Liver (tissue), 9 donors: Measurements from ENCODE around the gene SYNM. TPM values are rescaled to one million over a fixed set of nuclear protein-coding genes. Genes with fewer than 3 reads are reported as not detected.

ENCODE experiments used
- DNase-seq: peaks from one replicate; pipeline ENCODE4 v3.0.0-alpha.2; 2017; ENCODE audit warnings: low spot score
- H3K27ac ChIP-seq, 2 donors: one replicate each; pipeline ENCODE4 v1.7.0; 2013; ENCODE audit warnings: inconsistent platforms in 2 of 2, low read length in 2 of 2, control low read depth in 1 of 2, low read depth in 1 of 2, mild to moderate bottlenecking in 1 of 2
- H3K27me3 ChIP-seq, 4 donors: one replicate each; pipeline versions ENCODE4 v1.6.1 to v1.7.0; 2013; ENCODE audit warnings: low read length in 3 of 4, inconsistent platforms in 1 of 4, mild to moderate bottlenecking in 1 of 4, moderate library complexity in 1 of 4; ENCODE audit not compliant: control insufficient read depth in 4 of 4, insufficient read depth in 4 of 4
- H3K36me3 ChIP-seq, 4 donors: one replicate each; pipeline versions ENCODE4 v1.6.1 to v1.7.0; 2013; ENCODE audit warnings: low read length in 3 of 4, mild to moderate bottlenecking in 3 of 4, low read depth in 1 of 4, moderate library complexity in 1 of 4; ENCODE audit not compliant: control insufficient read depth in 4 of 4, insufficient read depth in 3 of 4
- H3K4me1 ChIP-seq, 4 donors: one replicate each; pipeline versions ENCODE4 v1.6.1 to v1.7.0; 2013; ENCODE audit warnings: low read length in 3 of 4, mild to moderate bottlenecking in 3 of 4, moderate library complexity in 1 of 4; ENCODE audit not compliant: control insufficient read depth in 4 of 4, insufficient read depth in 4 of 4
- H3K4me3 ChIP-seq, 3 donors: one replicate each; pipeline versions ENCODE4 v1.6.1 to v1.7.0; 2013; ENCODE audit warnings: low read length in 3 of 3, control low read depth in 1 of 3, low read depth in 1 of 3, mild to moderate bottlenecking in 1 of 3
- H3K9ac ChIP-seq, 2 donors: one replicate each; pipeline ENCODE4 v1.7.0; 2013; ENCODE audit warnings: low read length in 2 of 2, mild to moderate bottlenecking in 2 of 2, moderate library complexity in 2 of 2, control low read depth in 1 of 2, low read depth in 1 of 2
- H3K9me3 ChIP-seq, 4 donors: one replicate each; pipeline versions ENCODE4 v1.6.1 to v1.7.0; 2013; ENCODE audit warnings: low read length in 3 of 4; ENCODE audit not compliant: control insufficient read depth in 4 of 4
- EGR1 ChIP-seq, 2 donors: IDR thresholded peaks; 2 replicates each; pipeline ENCODE4 v1.6.1; 2016 to 2018; ENCODE audit warnings: antibody characterized with exemption in 2 of 2, low read depth in 2 of 2
- FOXA1 ChIP-seq: IDR thresholded peaks from 2 replicates; pipeline ENCODE4 v1.6.1; 2016; ENCODE audit warnings: antibody characterized with exemption
- FOXA2 ChIP-seq: IDR thresholded peaks from 2 replicates; pipeline ENCODE4 v1.6.1; 2016; ENCODE audit warnings: antibody characterized with exemption
- GABPA ChIP-seq, 2 donors: IDR thresholded peaks in 1 of 2; conservative IDR thresholded peaks in 1 of 2; 2 replicates each; pipeline ENCODE4 v1.6.1; 2016; ENCODE audit warnings: antibody characterized with exemption in 2 of 2, mild to moderate bottlenecking in 1 of 2, moderate library complexity in 1 of 2
- HNF4A ChIP-seq, 2 donors: conservative IDR thresholded peaks; 2 replicates each; pipeline ENCODE4 v1.6.1; 2016; ENCODE audit warnings: antibody characterized with exemption in 2 of 2, mild to moderate bottlenecking in 2 of 2
- HNF4G ChIP-seq: IDR thresholded peaks from 2 replicates; pipeline ENCODE4 v1.6.1; 2016; ENCODE audit warnings: antibody characterized with exemption
- JUND ChIP-seq, 2 donors: IDR thresholded peaks; 2 replicates each; pipeline ENCODE4 v1.6.1; 2016; ENCODE audit warnings: antibody characterized with exemption in 2 of 2
- NR2F2 ChIP-seq: IDR thresholded peaks from 2 replicates; pipeline ENCODE4 v1.6.1; 2016; ENCODE audit warnings: antibody characterized with exemption
- RAD21 ChIP-seq, 2 donors: IDR thresholded peaks; 2 replicates each; pipeline ENCODE4 v1.6.1; 2016; ENCODE audit warnings: antibody characterized with exemption in 2 of 2, mild to moderate bottlenecking in 2 of 2
- RXRA ChIP-seq, 2 donors: IDR thresholded peaks; 2 replicates each; pipeline ENCODE4 v1.6.1; 2017 to 2018; ENCODE audit warnings: antibody characterized with exemption in 2 of 2, mild to moderate bottlenecking in 1 of 2
- SP1 ChIP-seq: IDR thresholded peaks from 2 replicates; pipeline ENCODE4 v1.6.1; 2018; ENCODE audit warnings: antibody characterized with exemption, mild to moderate bottlenecking
- TAF1 ChIP-seq: conservative IDR thresholded peaks from 2 replicates; pipeline ENCODE4 v1.6.1; 2016; ENCODE audit warnings: antibody characterized with exemption, mild to moderate bottlenecking
- YY1 ChIP-seq: IDR thresholded peaks from 2 replicates; pipeline ENCODE4 v1.6.1; 2016; ENCODE audit warnings: antibody characterized with exemption, mild to moderate bottlenecking
- WGBS: extraction: QIAGEN DNeasy Blood & Tissue Kit; methylation state at CpG from one replicate; pipeline ENCODE4 v1.1.7; 2013; 5-methylcytosine and 5-hydroxymethylcytosine counted together
- polyA plus RNA-seq, 2 donors: library from polyadenylated mRNA; stranded (reverse) in 1 of 2; unstranded in 1 of 2; fragments of 200-250 nt in 1 of 2; fragments of >200 nt in 1 of 2; fragmentation: Nextera tagmentation in 1 of 2; extraction: Ambion mirVana in 1 of 2; gene quantifications; one replicate each; pipeline versions ENCODE4 v1.2.1 to v1.2.3, GENCODE V29; 2013 to 2015
- total RNA-seq, 2 donors: library from RNA; depleted of rRNA; stranded (reverse); fragments of >200 nt; gene quantifications; one replicate each; pipeline ENCODE4 v1.2.3, GENCODE V29; 2014
- TF ChIP-seq, protein P1 (sequence below): IDR thresholded peaks from 2 replicates; pipeline ENCODE4 v1.6.1; 2016; ENCODE audit warnings: antibody characterized with exemption, mild to moderate bottlenecking
- TF ChIP-seq, protein P2 (sequence below): IDR thresholded peaks from 2 replicates; pipeline ENCODE4 v1.6.1; 2016; ENCODE audit warnings: antibody characterized with exemption
- TF ChIP-seq, protein P3 (sequence below): fragments of 150-350 bp; IDR thresholded peaks from 2 replicates; pipeline ENCODE4 v1.5.1; 2017; ENCODE audit warnings: improper control_type of control experiment, low read depth, low read length; ENCODE audit not compliant: missing input control
- TF ChIP-seq, protein P4 (sequence below): IDR thresholded peaks from 2 replicates; pipeline ENCODE4 v1.6.1; 2016; ENCODE audit warnings: antibody characterized with exemption
- TF ChIP-seq, protein P5 (sequence below): IDR thresholded peaks from 2 replicates; pipeline ENCODE4 v1.6.1; 2016; ENCODE audit warnings: antibody characterized with exemption
- donor health status: healthy.
- donor health status: healthy.
- donor health status: healthy.
- donor health status: healthy.
- donor health status: healthy.

SYNM gene
- total and polyA plus RNA-seq, 4 donors: 0.39 to 6.4 (median 1.2) TPM

DNA sequence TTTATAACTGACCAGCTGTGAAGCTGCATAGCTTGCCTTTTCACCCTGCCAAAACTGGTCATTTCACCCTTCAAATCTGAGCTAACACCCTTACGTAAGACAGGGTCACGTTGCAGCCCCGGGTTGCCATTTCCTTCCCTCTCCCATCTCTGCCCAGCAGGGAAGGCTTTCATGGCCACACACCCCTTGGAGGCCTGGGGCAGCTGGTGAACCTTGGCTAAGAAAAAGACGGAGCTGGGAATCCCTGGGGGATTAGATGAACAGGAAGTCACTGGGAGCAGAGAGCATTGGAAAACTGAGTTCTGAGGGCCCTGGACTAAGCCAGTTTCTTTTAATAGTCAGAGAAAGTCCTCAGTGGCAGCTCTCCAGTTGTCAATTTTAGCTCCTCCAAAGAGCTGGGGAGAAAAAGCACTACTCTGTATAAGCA lies 76.7 kb downstream of the SYNM start:
- Histone ChIP-seq H3K27me3 (no peaks in the 10 kb centered on the region), H3K27ac (no peak overlapping the region), H3K36me3 (peaks cover 0 to 3% (median 0%) of the 10 kb centered on the region in 4 donors), H3K4me1 (no peaks in the 10 kb centered on the region), H3K4me3 (no peak overlapping the region), H3K9me3 (no peaks in the 10 kb centered on the region), H3K9ac (no peak overlapping the region)
- DNase-seq: no peak
- 57% methylated on average over 4 of the region's 4 CpGs for WGBS
- TF ChIP-seq TAF1: no peak
- no peak for TF ChIP-seq RXRA (IDR thresholded peaks at IDR 0.05)
- TF ChIP-seq, protein P1, sequence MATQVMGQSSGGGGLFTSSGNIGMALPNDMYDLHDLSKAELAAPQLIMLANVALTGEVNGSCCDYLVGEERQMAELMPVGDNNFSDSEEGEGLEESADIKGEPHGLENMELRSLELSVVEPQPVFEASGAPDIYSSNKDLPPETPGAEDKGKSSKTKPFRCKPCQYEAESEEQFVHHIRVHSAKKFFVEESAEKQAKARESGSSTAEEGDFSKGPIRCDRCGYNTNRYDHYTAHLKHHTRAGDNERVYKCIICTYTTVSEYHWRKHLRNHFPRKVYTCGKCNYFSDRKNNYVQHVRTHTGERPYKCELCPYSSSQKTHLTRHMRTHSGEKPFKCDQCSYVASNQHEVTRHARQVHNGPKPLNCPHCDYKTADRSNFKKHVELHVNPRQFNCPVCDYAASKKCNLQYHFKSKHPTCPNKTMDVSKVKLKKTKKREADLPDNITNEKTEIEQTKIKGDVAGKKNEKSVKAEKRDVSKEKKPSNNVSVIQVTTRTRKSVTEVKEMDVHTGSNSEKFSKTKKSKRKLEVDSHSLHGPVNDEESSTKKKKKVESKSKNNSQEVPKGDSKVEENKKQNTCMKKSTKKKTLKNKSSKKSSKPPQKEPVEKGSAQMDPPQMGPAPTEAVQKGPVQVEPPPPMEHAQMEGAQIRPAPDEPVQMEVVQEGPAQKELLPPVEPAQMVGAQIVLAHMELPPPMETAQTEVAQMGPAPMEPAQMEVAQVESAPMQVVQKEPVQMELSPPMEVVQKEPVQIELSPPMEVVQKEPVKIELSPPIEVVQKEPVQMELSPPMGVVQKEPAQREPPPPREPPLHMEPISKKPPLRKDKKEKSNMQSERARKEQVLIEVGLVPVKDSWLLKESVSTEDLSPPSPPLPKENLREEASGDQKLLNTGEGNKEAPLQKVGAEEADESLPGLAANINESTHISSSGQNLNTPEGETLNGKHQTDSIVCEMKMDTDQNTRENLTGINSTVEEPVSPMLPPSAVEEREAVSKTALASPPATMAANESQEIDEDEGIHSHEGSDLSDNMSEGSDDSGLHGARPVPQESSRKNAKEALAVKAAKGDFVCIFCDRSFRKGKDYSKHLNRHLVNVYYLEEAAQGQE: no peak
- no peak for TF ChIP-seq NR2F2
- TF ChIP-seq, protein P2, sequence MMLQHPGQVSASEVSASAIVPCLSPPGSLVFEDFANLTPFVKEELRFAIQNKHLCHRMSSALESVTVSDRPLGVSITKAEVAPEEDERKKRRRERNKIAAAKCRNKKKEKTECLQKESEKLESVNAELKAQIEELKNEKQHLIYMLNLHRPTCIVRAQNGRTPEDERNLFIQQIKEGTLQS: no peak
- TF ChIP-seq FOXA1: no peak
- no peak for TF ChIP-seq HNF4A (conservative IDR thresholded peaks at IDR 0.05)
- no peak for TF ChIP-seq JUND (IDR thresholded peaks at IDR 0.05)
- TF ChIP-seq, protein P3, sequence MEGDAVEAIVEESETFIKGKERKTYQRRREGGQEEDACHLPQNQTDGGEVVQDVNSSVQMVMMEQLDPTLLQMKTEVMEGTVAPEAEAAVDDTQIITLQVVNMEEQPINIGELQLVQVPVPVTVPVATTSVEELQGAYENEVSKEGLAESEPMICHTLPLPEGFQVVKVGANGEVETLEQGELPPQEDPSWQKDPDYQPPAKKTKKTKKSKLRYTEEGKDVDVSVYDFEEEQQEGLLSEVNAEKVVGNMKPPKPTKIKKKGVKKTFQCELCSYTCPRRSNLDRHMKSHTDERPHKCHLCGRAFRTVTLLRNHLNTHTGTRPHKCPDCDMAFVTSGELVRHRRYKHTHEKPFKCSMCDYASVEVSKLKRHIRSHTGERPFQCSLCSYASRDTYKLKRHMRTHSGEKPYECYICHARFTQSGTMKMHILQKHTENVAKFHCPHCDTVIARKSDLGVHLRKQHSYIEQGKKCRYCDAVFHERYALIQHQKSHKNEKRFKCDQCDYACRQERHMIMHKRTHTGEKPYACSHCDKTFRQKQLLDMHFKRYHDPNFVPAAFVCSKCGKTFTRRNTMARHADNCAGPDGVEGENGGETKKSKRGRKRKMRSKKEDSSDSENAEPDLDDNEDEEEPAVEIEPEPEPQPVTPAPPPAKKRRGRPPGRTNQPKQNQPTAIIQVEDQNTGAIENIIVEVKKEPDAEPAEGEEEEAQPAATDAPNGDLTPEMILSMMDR: no peak
- TF ChIP-seq, protein P4, sequence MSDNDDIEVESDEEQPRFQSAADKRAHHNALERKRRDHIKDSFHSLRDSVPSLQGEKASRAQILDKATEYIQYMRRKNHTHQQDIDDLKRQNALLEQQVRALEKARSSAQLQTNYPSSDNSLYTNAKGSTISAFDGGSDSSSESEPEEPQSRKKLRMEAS: no peak
- TF ChIP-seq SP1: no peak
- TF ChIP-seq EGR1 (IDR thresholded peaks at IDR 0.05; ENCODE audit: low read depth in 2 of 2): no peak
- TF ChIP-seq, protein P5, sequence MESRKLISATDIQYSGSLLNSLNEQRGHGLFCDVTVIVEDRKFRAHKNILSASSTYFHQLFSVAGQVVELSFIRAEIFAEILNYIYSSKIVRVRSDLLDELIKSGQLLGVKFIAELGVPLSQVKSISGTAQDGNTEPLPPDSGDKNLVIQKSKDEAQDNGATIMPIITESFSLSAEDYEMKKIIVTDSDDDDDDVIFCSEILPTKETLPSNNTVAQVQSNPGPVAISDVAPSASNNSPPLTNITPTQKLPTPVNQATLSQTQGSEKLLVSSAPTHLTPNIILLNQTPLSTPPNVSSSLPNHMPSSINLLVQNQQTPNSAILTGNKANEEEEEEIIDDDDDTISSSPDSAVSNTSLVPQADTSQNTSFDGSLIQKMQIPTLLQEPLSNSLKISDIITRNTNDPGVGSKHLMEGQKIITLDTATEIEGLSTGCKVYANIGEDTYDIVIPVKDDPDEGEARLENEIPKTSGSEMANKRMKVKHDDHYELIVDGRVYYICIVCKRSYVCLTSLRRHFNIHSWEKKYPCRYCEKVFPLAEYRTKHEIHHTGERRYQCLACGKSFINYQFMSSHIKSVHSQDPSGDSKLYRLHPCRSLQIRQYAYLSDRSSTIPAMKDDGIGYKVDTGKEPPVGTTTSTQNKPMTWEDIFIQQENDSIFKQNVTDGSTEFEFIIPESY: no peak
- no peak for TF ChIP-seq FOXA2
- TF ChIP-seq GABPA (IDR thresholded peaks at IDR 0.05 in 1 of 2, conservative IDR thresholded peaks at IDR 0.05 in 1 of 2): no peak
- no peak for TF ChIP-seq HNF4G
- TF ChIP-seq YY1: no peak

DNA sequence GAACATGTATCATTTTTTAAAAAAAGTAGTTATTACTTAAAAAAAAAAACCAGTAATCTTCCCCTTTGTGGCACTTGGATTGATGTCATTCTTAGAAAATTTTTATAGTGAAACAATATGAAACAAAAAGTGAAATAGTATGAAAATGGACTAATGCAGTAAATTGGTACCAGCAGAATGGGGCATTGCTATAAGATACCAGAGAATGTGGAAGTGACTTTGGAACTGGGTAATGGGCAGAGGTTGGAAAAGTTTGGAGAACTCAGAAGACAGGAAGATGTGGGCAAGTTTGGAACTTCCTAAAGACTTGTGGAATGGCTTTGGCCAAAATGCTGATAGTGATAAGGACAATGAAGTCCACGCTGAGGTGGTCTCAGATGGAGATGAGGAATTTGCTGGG lies 77.9 kb downstream of the SYNM start:
- no peak for DNase-seq
- no peak overlapping the region for H3K4me3 ChIP-seq
- 98% methylated on average over 1 of the region's 1 CpG for WGBS
- no peak overlapping the region for H3K9ac ChIP-seq
- H3K36me3 ChIP-seq: peaks cover 0 to 3% (median 0%) of the 10 kb centered on the region in 4 donors
- no peaks in the 10 kb centered on the region for H3K4me1 ChIP-seq
- H3K27me3 ChIP-seq: no peaks in the 10 kb centered on the region
- H3K27ac ChIP-seq: no peak overlapping the region
- TF ChIP-seq YY1 (no peak), FOXA1 (no peak), HNF4G (no peak), RXRA (IDR thresholded peaks at IDR 0.05) (no peak), TAF1 (no peak), HNF4A (conservative IDR thresholded peaks at IDR 0.05) (no peak), RAD21 (IDR thresholded peaks at IDR 0.05) (no peak), SP1 (no peak)
- TF ChIP-seq, protein P5: no peak
- TF ChIP-seq, protein P1: no peak
- no peaks in the 10 kb centered on the region for H3K9me3 ChIP-seq
